MM.1S (cell line): Measurements from ENCODE around the gene HOXB3.

Source experiments
- DNase-seq: peaks from one replicate; pipeline ENCODE4 v3.0.0-alpha.2; 2015
- H2AFZ ChIP-seq: fragments of 300-600 bp; sonication (generic); 2 replicates; pipeline ENCODE4 v1.6.0; 2016; ENCODE audit warnings: antibody characterized with exemption, low read length
- H3F3A ChIP-seq: fragments of 300-600 bp; sonication (generic); 2 replicates; pipeline ENCODE4 v1.6.1; 2016; ENCODE audit warnings: mild to moderate bottlenecking, antibody characterized with exemption, low read length, moderate library complexity, mixed read lengths; ENCODE audit not compliant: insufficient read depth
- H3K27ac ChIP-seq: fragments of 300-600 bp; sonication (generic); 2 replicates; pipeline ENCODE4 v1.5.1; 2016; ENCODE audit warnings: mild to moderate bottlenecking, low read length
- H3K27me3 ChIP-seq: fragments of 300-600 bp; sonication (generic); replicated peaks from 2 replicates; pipeline ENCODE4 v1.6.0; 2016; ENCODE audit warnings: low read length; ENCODE audit not compliant: insufficient read depth
- H3K36me3 ChIP-seq: fragments of 300-600 bp; sonication (generic); replicated peaks from 2 replicates; pipeline ENCODE4 v1.6.1; 2016; ENCODE audit warnings: mild to moderate bottlenecking, low read length, mixed read lengths; ENCODE audit not compliant: insufficient read depth
- H3K4me1 ChIP-seq: fragments of 300-600 bp; sonication (generic); 2 replicates; pipeline ENCODE4 v1.6.1; 2016; ENCODE audit warnings: low read length, mixed read lengths
- H3K4me2 ChIP-seq: fragments of 300-600 bp; sonication (generic); 2 replicates; pipeline ENCODE4 v1.6.0; 2016; ENCODE audit warnings: low read depth, low read length
- H3K4me3 ChIP-seq: fragments of 300-600 bp; sonication (generic); 2 replicates; pipeline ENCODE4 v1.5.1; 2016; ENCODE audit warnings: low read length, mixed read lengths
- H3K79me2 ChIP-seq: fragments of 300-600 bp; sonication (generic); 2 replicates; pipeline ENCODE4 v1.6.1; 2016; ENCODE audit warnings: mixed run types, low read length, mixed read lengths
- H3K9ac ChIP-seq: fragments of 300-600 bp; sonication (generic); 2 replicates; pipeline ENCODE4 v1.6.1; 2016; ENCODE audit warnings: low read length, mixed read lengths
- H3K9me2 ChIP-seq: fragments of 300-600 bp; sonication (generic); replicated peaks from 2 replicates; pipeline ENCODE4 v1.6.1; 2016; ENCODE audit warnings: mild to moderate bottlenecking, low read length, mixed read lengths; ENCODE audit not compliant: insufficient read depth
- H3K9me3 ChIP-seq: fragments of 300-600 bp; sonication (generic); replicated peaks from 2 replicates; pipeline ENCODE4 v1.6.1; 2016; ENCODE audit warnings: mild to moderate bottlenecking, low read length, mixed read lengths; ENCODE audit not compliant: insufficient read depth
- H4K20me1 ChIP-seq: fragments of 300-600 bp; sonication (generic); 2 replicates; pipeline ENCODE4 v1.6.1; 2016; ENCODE audit warnings: mild to moderate bottlenecking, low read length, moderate library complexity, mixed read lengths; ENCODE audit not compliant: insufficient read depth
- EZH2 ChIP-seq: fragments of 300-600 bp; sonication (generic); optimal IDR thresholded peaks from 2 replicates; pipeline ENCODE3; 2017; ENCODE audit warnings: low read depth, mild to moderate bottlenecking, antibody characterized with exemption, low read length, mixed read lengths
- EZH2phosphoT487 ChIP-seq: fragments of 300-600 bp; sonication (generic); IDR thresholded peaks from 2 replicates; pipeline ENCODE4 v1.6.1; 2018; ENCODE audit warnings: antibody characterized with exemption, low read length
- TF ChIP-seq, protein P1 (sequence below): fragments of 300-600 bp; sonication (generic); IDR thresholded peaks from 2 replicates; pipeline ENCODE4 v1.5.1; 2016; ENCODE audit warnings: antibody characterized with exemption, low read length, mixed read lengths

Gene HOXB3

DNA sequence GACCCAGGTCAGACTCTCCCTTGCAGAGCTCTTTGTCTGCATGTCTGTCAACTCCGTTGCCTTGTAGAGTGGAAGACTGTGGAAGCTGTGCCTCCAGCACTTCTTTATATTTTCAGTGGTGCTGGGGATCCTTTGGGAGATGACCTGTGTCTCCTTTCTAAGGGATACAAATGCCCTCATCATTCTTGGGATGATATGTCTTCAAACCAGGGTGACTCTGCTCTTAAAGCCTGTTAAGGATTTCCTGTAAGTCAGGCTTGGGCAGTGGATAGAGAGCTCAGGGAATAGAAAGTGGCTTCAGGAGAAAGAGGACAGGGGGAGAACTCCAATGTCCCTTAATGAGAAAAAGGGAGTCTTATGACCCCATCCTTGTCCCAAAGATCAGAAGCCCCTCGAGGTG is 1.5 kb downstream of the HOXB3 start:
- no peak for DNase-seq
- Histone ChIP-seq H3K36me3 (no peaks in the 10 kb centered on the region), H3K27ac (no peak overlapping the region), H3K9me2 (no peaks in the 10 kb centered on the region), H3K79me2 (no peaks in the 10 kb centered on the region), H3K4me3 (no peak overlapping the region), H3F3A (no peaks in the 10 kb centered on the region), H3K4me1 (peaks cover 6% of the 10 kb centered on the region), H4K20me1 (no peaks in the 10 kb centered on the region), H3K9ac (no peak overlapping the region), H3K4me2 (no peak overlapping the region), H3K27me3 (peaks cover 17% of the 10 kb centered on the region), H3K9me3 (no peaks in the 10 kb centered on the region), H2AFZ (no peak overlapping the region)
- TF ChIP-seq EZH2 (no peak), EZH2phosphoT487 (no peak)
- TF ChIP-seq, protein P1, sequence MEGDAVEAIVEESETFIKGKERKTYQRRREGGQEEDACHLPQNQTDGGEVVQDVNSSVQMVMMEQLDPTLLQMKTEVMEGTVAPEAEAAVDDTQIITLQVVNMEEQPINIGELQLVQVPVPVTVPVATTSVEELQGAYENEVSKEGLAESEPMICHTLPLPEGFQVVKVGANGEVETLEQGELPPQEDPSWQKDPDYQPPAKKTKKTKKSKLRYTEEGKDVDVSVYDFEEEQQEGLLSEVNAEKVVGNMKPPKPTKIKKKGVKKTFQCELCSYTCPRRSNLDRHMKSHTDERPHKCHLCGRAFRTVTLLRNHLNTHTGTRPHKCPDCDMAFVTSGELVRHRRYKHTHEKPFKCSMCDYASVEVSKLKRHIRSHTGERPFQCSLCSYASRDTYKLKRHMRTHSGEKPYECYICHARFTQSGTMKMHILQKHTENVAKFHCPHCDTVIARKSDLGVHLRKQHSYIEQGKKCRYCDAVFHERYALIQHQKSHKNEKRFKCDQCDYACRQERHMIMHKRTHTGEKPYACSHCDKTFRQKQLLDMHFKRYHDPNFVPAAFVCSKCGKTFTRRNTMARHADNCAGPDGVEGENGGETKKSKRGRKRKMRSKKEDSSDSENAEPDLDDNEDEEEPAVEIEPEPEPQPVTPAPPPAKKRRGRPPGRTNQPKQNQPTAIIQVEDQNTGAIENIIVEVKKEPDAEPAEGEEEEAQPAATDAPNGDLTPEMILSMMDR: no peak

DNA sequence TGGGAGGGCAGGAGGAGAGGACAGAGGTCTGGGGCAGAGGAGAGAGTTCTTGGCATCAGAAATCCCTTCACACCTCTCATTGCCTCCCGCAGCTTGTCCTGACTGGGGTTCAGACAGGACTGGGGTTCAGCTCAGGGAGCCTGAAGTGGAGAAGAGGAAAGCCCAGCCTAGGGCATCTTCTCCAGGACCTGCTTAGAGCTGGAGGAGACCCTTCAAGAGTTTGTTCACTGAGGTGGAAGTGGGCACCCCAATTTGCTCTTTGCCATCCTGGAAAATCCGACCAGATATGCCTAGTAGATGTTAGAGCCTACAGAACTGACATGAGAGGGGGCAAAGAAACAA is 2.0 kb downstream of the HOXB3 start:
- Histone ChIP-seq H3K9me2 (no peaks in the 10 kb centered on the region), H3K9me3 (no peaks in the 10 kb centered on the region), H3K4me3 (no peak overlapping the region), H3K79me2 (no peaks in the 10 kb centered on the region), H3K9ac (no peak overlapping the region), H4K20me1 (no peaks in the 10 kb centered on the region), H3K4me1 (peaks cover 6% of the 10 kb centered on the region), H3K4me2 (no peak overlapping the region), H3K27me3 (peaks cover 16% of the 10 kb centered on the region), H3F3A (no peaks in the 10 kb centered on the region), H3K36me3 (no peaks in the 10 kb centered on the region), H2AFZ (no peak overlapping the region), H3K27ac (no peak overlapping the region)
- DNase-seq: no peak
- no peak for TF ChIP-seq EZH2
- TF ChIP-seq EZH2phosphoT487: no peak
- TF ChIP-seq, protein P1: no peak

DNA sequence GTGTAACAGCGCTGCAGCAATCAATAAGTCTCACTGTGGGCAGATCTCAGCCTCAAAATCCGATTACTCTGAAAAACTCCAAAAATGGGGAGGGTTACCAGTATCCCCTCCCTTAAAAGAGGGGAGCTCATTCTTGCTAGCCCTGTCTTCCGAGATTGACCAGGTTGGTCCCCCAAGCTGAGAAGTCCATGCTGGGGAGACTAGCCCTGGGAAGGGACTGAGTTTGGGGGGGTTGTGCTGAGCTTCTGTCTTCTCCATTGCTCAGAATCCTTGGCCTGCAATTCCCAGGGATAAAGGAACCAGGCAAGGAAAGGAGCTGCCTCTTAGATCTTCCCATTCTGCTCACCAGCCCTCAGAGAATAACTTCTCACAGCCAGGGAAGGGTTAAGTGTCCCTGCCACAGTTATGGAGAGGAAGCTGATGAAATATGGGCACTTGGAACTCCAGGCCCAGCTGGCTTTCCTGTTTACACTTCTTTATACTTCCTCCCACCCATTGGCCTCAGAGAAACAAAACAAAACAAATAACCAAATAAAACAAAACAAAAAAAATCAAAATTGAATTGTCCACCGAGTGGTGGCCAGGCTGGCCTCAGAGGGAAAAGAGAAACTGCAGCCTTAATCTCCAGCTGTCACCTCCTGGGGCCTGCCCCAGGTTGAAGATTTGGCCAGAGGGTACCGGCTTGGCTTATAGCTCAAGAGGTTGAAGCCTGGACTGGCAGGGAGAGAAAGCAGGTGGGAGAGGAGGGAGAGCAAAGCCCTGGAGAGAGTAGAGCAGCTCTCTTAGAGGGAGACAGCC is 2.6 kb downstream of the HOXB3 start:
- H3K4me3 ChIP-seq: no peak overlapping the region
- H3K9me3 ChIP-seq: no peaks in the 10 kb centered on the region
- no peak for DNase-seq
- no peaks in the 10 kb centered on the region for H3K9me2 ChIP-seq
- H2AFZ ChIP-seq: no peak overlapping the region
- H3K4me2 ChIP-seq: no peak overlapping the region
- no peaks in the 10 kb centered on the region for H3F3A ChIP-seq
- H3K27me3 ChIP-seq: peaks cover 11% of the 10 kb centered on the region; the same call in 1 of the 2 replicates
- H3K4me1 ChIP-seq: peaks cover 6% of the 10 kb centered on the region
- H3K36me3 ChIP-seq: no peaks in the 10 kb centered on the region
- TF ChIP-seq EZH2 (no peak), EZH2phosphoT487 (no peak)
- TF ChIP-seq, protein P1: no peak
- no peak overlapping the region for H3K27ac ChIP-seq
- H3K79me2 ChIP-seq: no peaks in the 10 kb centered on the region
- H4K20me1 ChIP-seq: no peaks in the 10 kb centered on the region
- H3K9ac ChIP-seq: no peak overlapping the region
